Mesenchymal stem cell (in vitro differentiated cells and primary cell): Measurements from ENCODE around the gene MORF4L1.
A peak's percentile ranks its signal among the peaks of the same experiment; 100 is the strongest.
"Not testable (repeated sequence)": the region's sequence is repeated elsewhere in the genome, so short reads cannot be mapped to it uniquely, and the experiment has no call there.

Experiments used
- DNase-seq: peaks from one replicate; pipeline ENCODE4 v3.0.0-alpha.2; 2013
- H2AFZ ChIP-seq: one replicate; pipeline ENCODE4 v1.6.1; 2013; ENCODE audit warnings: low read depth, mild to moderate bottlenecking, control low read depth, inconsistent platforms, low read length, moderate library complexity
- H2AK5ac ChIP-seq: 2 replicates; pipeline ENCODE4 v1.6.1; 2013; ENCODE audit warnings: low read length, moderate library complexity, mild to moderate bottlenecking, inconsistent platforms; ENCODE audit not compliant: severe bottlenecking
- H2BK120ac ChIP-seq: one replicate; pipeline ENCODE4 v1.6.1; 2013; ENCODE audit warnings: low read depth, mild to moderate bottlenecking, inconsistent platforms, low read length, moderate library complexity
- H2BK12ac ChIP-seq, 2 experiments: one replicate each; pipeline ENCODE4 v1.6.1; 2013; ENCODE audit warnings: inconsistent platforms in 2 of 2, low read length in 2 of 2, mild to moderate bottlenecking in 2 of 2, moderate library complexity in 2 of 2, control low read depth in 1 of 2
- H2BK15ac ChIP-seq: one replicate; pipeline ENCODE4 v1.6.1; 2013; ENCODE audit warnings: mild to moderate bottlenecking, low read depth, inconsistent platforms; ENCODE audit not compliant: poor library complexity, severe bottlenecking
- H2BK5ac ChIP-seq: 2 replicates; pipeline ENCODE4 v1.6.1; 2013; ENCODE audit warnings: low read depth, mild to moderate bottlenecking, low read length, control low read depth, inconsistent platforms; ENCODE audit not compliant: poor library complexity, severe bottlenecking
- H3K14ac ChIP-seq, 2 experiments: one replicate each; pipeline ENCODE4 v1.6.1; 2013; ENCODE audit warnings: inconsistent platforms in 2 of 2, low read length in 2 of 2, control low read depth in 1 of 2, mild to moderate bottlenecking in 1 of 2, moderate library complexity in 1 of 2
- H3K18ac ChIP-seq, 2 experiments: one replicate each; pipeline ENCODE4 v1.6.1; 2013; ENCODE audit warnings: inconsistent platforms in 2 of 2, low read length in 2 of 2, control low read depth in 1 of 2, low read depth in 1 of 2, mild to moderate bottlenecking in 1 of 2
- H3K23ac ChIP-seq, 2 experiments: one replicate each; pipeline ENCODE4 v1.6.1; 2013; ENCODE audit warnings: inconsistent platforms in 2 of 2, low read length in 2 of 2, mild to moderate bottlenecking in 2 of 2, moderate library complexity in 2 of 2, control low read depth in 1 of 2
- H3K27ac ChIP-seq: 2 replicates; pipeline ENCODE4 v1.5.1; 2013; ENCODE audit warnings: mild to moderate bottlenecking, moderate library complexity, low read length, control low read depth, inconsistent platforms; ENCODE audit not compliant: poor library complexity, severe bottlenecking
- H3K27me3 ChIP-seq, 2 experiments: 2 replicates each; pipeline versions ENCODE4 v1.6.1 to v1.7.0; 2013; ENCODE audit warnings: low read length in 2 of 2, mild to moderate bottlenecking in 2 of 2, moderate library complexity in 2 of 2, control low read depth in 1 of 2, inconsistent platforms in 1 of 2; ENCODE audit not compliant: control insufficient read depth in 1 of 2, insufficient read depth in 1 of 2
- H3K36me3 ChIP-seq, 2 experiments: 2 replicates each; pipeline versions ENCODE4 v1.6.1 to v1.7.0; 2013; ENCODE audit warnings: low read length in 2 of 2, control low read depth in 1 of 2, inconsistent platforms in 1 of 2, low read depth in 1 of 2, mild to moderate bottlenecking in 1 of 2; ENCODE audit not compliant: insufficient read depth in 2 of 2, control insufficient read depth in 1 of 2
- H3K4ac ChIP-seq, 2 experiments: one replicate each; pipeline ENCODE4 v1.6.1; 2013; ENCODE audit warnings: inconsistent platforms in 2 of 2, low read length in 2 of 2, mild to moderate bottlenecking in 2 of 2, moderate library complexity in 2 of 2, control low read depth in 1 of 2, low read depth in 1 of 2
- H3K4me1 ChIP-seq: 2 replicates; pipeline ENCODE4 v1.6.1; 2013; ENCODE audit warnings: low read depth, low read length, control low read depth; ENCODE audit not compliant: control insufficient read depth, insufficient read depth
- H3K4me2 ChIP-seq: 2 replicates; pipeline ENCODE4 v1.6.1; 2013; ENCODE audit warnings: low read length, mild to moderate bottlenecking, inconsistent platforms; ENCODE audit not compliant: poor library complexity, severe bottlenecking
- H3K4me3 ChIP-seq, 2 experiments: 2 replicates each; pipeline versions ENCODE4 v1.5.1 to v1.7.0; 2013; ENCODE audit warnings: low read length in 2 of 2, mild to moderate bottlenecking in 2 of 2, control low read depth in 1 of 2, low read depth in 1 of 2; ENCODE audit not compliant: insufficient read depth in 1 of 2
- H3K79me1 ChIP-seq: replicated peaks from 2 replicates; pipeline ENCODE4 v1.6.1; 2013; ENCODE audit warnings: mild to moderate bottlenecking, control low read depth, low read length, inconsistent platforms; ENCODE audit not compliant: poor library complexity, severe bottlenecking
- H3K9ac ChIP-seq: 2 replicates; pipeline ENCODE4 v1.7.0; 2013; ENCODE audit warnings: mild to moderate bottlenecking, low read length, moderate library complexity
- H3K9me3 ChIP-seq: 2 replicates; pipeline ENCODE4 v1.7.0; 2013; ENCODE audit warnings: mild to moderate bottlenecking, low read length; ENCODE audit not compliant: control insufficient read depth
- H4K8ac ChIP-seq: one replicate; pipeline ENCODE4 v1.6.1; 2013; ENCODE audit warnings: inconsistent platforms, mild to moderate bottlenecking, low read length, moderate library complexity
- H4K91ac ChIP-seq: one replicate; pipeline ENCODE4 v1.6.1; 2013; ENCODE audit warnings: mild to moderate bottlenecking, low read length, inconsistent platforms
- WGBS: methylation state at CpG from one replicate; pipeline ENCODE4 v1.1.7; 2013; ENCODE audit warnings: mixed read lengths; 5-methylcytosine and 5-hydroxymethylcytosine counted together

The MORF4L1 gene

DNA sequence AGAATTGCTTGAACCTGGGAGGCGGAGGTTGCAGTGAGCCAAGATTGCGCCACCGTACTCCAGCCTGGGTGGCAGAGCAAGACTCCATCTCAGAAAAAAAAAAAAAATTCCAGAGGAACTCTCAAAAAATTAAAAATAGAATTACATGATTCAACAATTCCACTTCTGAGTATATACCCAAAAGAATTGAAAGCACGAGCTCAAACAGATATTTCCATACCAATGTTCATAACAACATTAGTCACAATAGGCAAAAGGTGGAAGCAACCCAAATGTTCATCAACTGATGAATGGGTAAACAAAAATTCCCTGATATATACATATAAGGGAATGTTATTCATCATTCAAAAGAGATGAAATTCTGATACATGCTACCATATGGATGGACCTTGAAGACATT lies 16.9 kb upstream of the MORF4L1 start:
- Histone ChIP-seq H2BK120ac (no peak overlapping the region), H3K23ac (no peak overlapping the region), H3K9ac (no peak overlapping the region), H2BK5ac (no peak overlapping the region), H3K18ac (no peak overlapping the region), H3K9me3 (no peaks in the 10 kb centered on the region), H3K27me3 (no peaks in the 10 kb centered on the region), H4K91ac (no peak overlapping the region), H3K36me3 (no peaks in the 10 kb centered on the region), H2AK5ac (no peak overlapping the region), H2BK15ac (no peak overlapping the region), H4K8ac (no peak overlapping the region), H3K4me1 (peaks cover 2% of the 10 kb centered on the region), H3K14ac (no peak overlapping the region), H2AFZ (no peak overlapping the region), H3K4me3 (no peak overlapping the region), H3K4ac (no peak overlapping the region), H3K4me2 (no peak overlapping the region), H3K79me1 (no peaks in the 10 kb centered on the region), H3K27ac (no peak overlapping the region), H2BK12ac (no peak overlapping the region)
- 83% methylated on average over 2 of the region's 4 CpGs for WGBS
- DNase-seq = no peak

DNA sequence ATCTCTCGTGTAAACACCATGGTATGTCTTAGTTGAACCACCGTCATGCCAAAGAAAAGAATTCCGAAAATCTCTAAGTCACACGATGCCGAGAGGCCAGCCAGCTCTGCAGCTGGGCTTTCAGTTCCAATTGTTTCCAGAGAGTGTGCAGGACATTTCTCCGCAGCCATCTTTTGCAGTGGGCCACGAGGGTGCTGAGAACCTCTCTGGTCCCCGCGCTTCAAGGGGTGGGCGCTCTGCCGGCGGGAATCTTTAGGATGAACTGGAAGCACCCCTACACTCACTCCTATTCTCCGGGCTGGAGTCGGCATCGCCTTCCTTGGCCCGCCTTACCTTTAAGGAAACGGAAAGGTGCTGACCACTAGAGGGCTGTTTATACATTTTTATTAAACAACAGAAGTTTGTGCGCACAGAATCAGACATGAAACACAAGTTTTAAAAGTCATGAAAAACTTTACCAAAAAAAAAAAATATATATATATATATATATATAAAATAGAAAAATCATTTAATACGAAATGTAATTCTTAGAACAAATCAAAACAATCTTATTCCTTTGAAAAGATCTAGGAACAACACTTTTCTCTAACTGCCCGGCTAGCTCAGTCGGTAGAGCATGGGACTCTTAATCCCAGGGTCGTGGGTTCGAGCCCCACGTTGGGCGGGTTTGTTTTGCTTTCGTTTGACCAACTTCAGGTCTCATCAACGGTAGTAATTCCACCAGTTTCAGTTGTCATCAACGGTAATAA lies 12.5 kb upstream of the MORF4L1 start:
- peak overlapping the region; percentile 23 for H2BK15ac ChIP-seq
- H3K9me3 ChIP-seq = no peaks in the 10 kb centered on the region
- DNase-seq = peak; percentile 87
- no peaks in the 10 kb centered on the region for H3K79me1 ChIP-seq
- no peak overlapping the region for H3K14ac ChIP-seq
- H2BK5ac ChIP-seq = peak overlapping the region; percentile 61
- peak overlapping the region; percentile 98 for H2AFZ ChIP-seq
- H3K27ac ChIP-seq = peak overlapping the region; percentile 93
- H3K27me3 ChIP-seq = no peaks in the 10 kb centered on the region
- H3K23ac ChIP-seq = no peak overlapping the region
- H3K4me3 ChIP-seq = peak overlapping the region; percentile 59 to 80
- H3K4me1 ChIP-seq = no peaks in the 10 kb centered on the region
- peak overlapping the region; percentile 49 for H2BK120ac ChIP-seq
- H4K91ac ChIP-seq = no peak overlapping the region
- H3K36me3 ChIP-seq = no peaks in the 10 kb centered on the region
- 2% methylated on average over 23 of the region's 28 CpGs for WGBS
- peak overlapping the region; percentile 84 for H3K4me2 ChIP-seq
- H4K8ac ChIP-seq = peak overlapping the region; percentile 87
- peak overlapping the region; percentile 21 to 73 for H3K18ac ChIP-seq
- no peak overlapping the region for H2AK5ac ChIP-seq
- H3K4ac ChIP-seq = no peak overlapping the region
- peak overlapping the region; percentile 31 to 66 for H2BK12ac ChIP-seq
- H3K9ac ChIP-seq = peak overlapping the region; percentile 97

DNA sequence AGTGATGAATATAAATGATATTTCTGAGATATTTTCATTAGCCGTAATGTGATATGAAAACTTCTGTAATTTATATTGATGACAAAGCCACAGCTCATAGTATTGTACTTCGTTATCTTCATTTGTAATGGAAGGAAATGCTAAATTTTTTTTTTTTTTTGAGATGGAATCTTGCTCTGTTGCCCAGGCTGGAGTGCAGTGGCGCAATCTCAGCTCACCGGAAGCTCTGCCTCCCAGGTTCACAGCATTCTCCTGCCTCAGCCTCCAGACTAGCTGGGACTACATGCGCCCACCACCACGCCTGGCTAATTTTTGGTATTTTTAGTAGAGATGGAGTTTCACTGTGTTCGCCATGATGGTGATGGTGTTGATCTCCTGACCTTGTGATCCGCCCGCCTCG lies 7.1 kb upstream of the MORF4L1 start:
- 89% methylated on average over 8 of the region's 10 CpGs for WGBS
- H2BK15ac ChIP-seq = not testable (repeated sequence)

DNA sequence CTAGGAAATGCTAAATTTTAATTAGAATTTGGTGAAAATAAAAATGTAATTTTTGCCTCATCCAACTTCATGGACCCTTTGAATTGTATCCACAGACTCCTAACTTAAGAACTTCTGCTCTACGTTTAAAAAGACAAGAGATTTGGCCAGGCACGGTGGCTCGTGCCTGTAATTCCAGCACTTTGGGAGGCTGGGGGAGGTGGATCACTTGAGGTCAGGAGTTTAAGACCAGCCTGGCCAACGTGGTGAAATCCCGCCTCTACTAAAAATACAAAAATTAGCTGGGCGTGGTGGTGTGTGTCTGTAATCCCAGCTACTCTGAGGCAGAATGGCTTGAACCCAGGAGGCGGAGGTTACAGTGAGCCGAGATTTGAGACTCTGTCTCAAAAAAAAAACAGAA lies 6.7 kb upstream of the MORF4L1 start:
- not testable (repeated sequence) for H3K27me3 ChIP-seq, H2BK120ac ChIP-seq, H3K9me3 ChIP-seq

More for the DNA sequence above, 7.1 kb upstream of the MORF4L1 start:
- not testable (repeated sequence) for H3K9ac ChIP-seq, H3K4me1 ChIP-seq, H2AFZ ChIP-seq, H3K36me3 ChIP-seq, H2BK120ac ChIP-seq, H3K9me3 ChIP-seq, H2AK5ac ChIP-seq, H3K4ac ChIP-seq, H4K8ac ChIP-seq, H4K91ac ChIP-seq, H3K27me3 ChIP-seq, H3K23ac ChIP-seq, H3K27ac ChIP-seq, H3K14ac ChIP-seq, H3K4me3 ChIP-seq, H3K18ac ChIP-seq, H3K79me1 ChIP-seq, H2BK5ac ChIP-seq, DNase-seq, H3K4me2 ChIP-seq, H2BK12ac ChIP-seq

More for the DNA sequence above, 6.7 kb upstream of the MORF4L1 start:
- H2BK5ac ChIP-seq, H3K23ac ChIP-seq, H2BK12ac ChIP-seq, H4K8ac ChIP-seq, H3K4ac ChIP-seq, H3K18ac ChIP-seq, H3K79me1 ChIP-seq, H3K9ac ChIP-seq, H3K4me1 ChIP-seq, H3K4me2 ChIP-seq, H3K4me3 ChIP-seq, H2BK15ac ChIP-seq, H2AK5ac ChIP-seq, DNase-seq, H3K36me3 ChIP-seq, H2AFZ ChIP-seq, H3K14ac ChIP-seq, H4K91ac ChIP-seq, H3K27ac ChIP-seq: not testable (repeated sequence)
- 95% methylated on average over 6 of the region's 8 CpGs for WGBS
